ENCODE results near the gene SMAP1.

Gene SMAP1

DNA sequence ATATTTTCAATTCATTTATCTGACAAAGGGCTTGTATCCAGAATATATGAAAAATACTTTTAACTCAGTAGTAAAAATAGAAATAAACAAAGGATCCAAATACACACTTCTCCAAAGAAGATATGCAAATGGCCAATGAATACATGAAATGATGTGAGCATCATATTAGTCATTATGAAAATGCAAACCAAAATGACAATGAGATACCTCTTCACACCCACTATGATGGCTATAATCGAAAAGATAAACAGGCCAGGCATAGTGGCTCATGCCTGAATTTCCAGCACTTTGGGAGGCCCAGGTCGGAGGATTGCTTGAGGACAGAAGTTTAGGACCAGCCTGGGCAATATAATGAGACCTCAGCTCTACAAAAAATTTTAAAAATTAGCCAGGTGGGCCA, 33.8 kb upstream of the SMAP1 start:
- H3K4me3 ChIP-seq (ENCODE audit: low read length) = no peak overlapping the region
- TF ChIP-seq, protein P1, sequence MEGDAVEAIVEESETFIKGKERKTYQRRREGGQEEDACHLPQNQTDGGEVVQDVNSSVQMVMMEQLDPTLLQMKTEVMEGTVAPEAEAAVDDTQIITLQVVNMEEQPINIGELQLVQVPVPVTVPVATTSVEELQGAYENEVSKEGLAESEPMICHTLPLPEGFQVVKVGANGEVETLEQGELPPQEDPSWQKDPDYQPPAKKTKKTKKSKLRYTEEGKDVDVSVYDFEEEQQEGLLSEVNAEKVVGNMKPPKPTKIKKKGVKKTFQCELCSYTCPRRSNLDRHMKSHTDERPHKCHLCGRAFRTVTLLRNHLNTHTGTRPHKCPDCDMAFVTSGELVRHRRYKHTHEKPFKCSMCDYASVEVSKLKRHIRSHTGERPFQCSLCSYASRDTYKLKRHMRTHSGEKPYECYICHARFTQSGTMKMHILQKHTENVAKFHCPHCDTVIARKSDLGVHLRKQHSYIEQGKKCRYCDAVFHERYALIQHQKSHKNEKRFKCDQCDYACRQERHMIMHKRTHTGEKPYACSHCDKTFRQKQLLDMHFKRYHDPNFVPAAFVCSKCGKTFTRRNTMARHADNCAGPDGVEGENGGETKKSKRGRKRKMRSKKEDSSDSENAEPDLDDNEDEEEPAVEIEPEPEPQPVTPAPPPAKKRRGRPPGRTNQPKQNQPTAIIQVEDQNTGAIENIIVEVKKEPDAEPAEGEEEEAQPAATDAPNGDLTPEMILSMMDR (IDR thresholded peaks at IDR 0.05; ENCODE audit: insufficient read depth, low read depth, low read length, missing control alignments) = no peak
- no peak for DNase-seq (ENCODE audit: low read depth)

DNA sequence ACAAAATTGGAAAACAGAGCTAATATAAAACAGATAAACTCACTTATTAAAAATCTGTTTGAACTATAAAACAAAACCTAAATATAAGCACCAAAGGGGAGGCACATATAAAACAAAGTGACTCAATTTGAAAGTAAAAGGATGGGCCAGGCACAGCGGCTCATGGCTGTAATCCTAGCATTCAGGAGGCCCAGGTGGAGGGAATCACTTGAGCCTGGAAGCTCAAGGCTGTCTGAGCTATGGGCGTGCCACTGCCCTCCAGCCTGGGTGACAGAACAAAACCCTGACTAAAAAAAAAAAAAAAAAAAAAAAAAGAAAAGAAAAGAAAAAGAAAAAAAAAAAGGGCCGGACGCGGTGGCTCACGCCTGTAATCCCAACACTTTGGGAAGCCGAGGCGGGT, 31.1 kb upstream of the SMAP1 start:
- H3K4me3 ChIP-seq (ENCODE audit: low read length) = no peak overlapping the region
- DNase-seq (ENCODE audit: low read depth) = no peak
- TF ChIP-seq, protein P1 (IDR thresholded peaks at IDR 0.05; ENCODE audit: insufficient read depth, low read depth, low read length, missing control alignments) = no peak

DNA sequence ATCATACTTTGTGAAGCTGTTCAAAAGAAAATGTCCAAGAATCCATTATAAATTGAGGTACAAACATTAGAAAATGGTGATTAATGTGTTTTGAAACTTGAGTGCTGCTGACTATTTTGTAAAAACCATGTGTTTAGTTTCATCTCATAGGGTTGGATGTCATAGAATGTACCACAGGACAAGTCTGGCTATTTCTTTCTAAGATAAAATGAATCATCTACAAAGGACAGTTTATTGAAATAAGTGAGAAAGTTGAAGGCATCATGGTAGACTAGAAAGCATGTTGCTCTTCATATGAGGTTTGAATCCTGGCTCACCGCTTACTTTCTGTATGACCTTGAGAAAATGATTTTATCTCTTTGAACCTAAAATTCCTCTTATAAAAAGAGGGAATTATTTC, 29.2 kb upstream of the SMAP1 start:
- TF ChIP-seq, protein P1 (IDR thresholded peaks at IDR 0.05; ENCODE audit: insufficient read depth, low read depth, low read length, missing control alignments) = no peak
- DNase-seq (ENCODE audit: low read depth) = no peak
- no peak overlapping the region for H3K4me3 ChIP-seq (ENCODE audit: low read length)

DNA sequence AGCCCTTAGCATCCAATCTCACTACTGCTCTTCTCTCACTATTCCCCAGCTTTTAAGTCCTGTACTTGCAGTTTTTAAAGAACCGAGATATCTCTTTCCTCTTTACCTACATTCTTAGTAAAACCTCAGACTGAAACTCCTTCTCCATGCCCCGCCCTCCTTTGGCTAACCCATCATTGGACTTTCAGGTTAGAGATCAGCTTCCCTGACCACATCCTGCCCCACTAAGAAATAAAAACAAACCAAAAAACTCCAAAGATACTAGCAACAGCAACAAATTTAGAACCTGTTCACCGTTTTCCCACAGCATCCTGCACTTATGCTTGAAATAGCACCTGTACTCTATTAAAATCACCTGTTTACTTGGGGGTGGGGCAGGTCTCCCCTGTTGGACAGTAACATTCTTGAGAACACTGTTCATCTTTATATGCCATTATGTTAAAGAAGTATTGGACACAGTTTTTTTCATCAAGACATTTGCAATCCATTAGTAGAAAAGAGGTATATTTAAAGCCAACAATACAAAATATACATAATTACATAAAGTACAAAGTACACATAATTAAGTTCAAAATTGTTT, 16.3 kb upstream of the SMAP1 start:
- TF ChIP-seq, protein P1 (IDR thresholded peaks at IDR 0.05; ENCODE audit: insufficient read depth, low read depth, low read length, missing control alignments) = no peak
- H3K4me3 ChIP-seq (ENCODE audit: low read length) = no peak overlapping the region
- DNase-seq (ENCODE audit: low read depth) = no peak

DNA sequence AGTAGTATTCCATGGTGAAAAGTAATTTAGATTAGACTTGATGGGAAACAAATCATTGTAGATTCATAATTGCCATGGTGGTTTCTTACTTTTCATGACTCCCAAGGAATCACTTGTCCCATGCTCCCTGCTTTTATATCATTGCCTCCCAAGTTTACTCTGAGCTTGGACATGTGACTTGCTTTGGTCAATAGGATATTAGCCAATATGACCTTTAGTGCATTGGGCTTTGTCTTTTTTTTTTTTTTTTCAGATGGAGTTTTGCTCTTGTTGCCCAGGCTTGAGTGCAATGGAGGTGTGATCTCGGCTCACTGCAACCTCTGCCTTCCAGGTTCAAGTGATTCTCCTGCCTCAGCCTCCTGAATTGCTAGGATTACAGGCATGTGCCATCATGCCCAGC, 15.5 kb upstream of the SMAP1 start:
- no peak overlapping the region for H3K4me3 ChIP-seq (ENCODE audit: low read length)
- DNase-seq (ENCODE audit: low read depth) = no peak
- TF ChIP-seq, protein P1 (IDR thresholded peaks at IDR 0.05; ENCODE audit: insufficient read depth, low read depth, low read length, missing control alignments) = no peak

DNA sequence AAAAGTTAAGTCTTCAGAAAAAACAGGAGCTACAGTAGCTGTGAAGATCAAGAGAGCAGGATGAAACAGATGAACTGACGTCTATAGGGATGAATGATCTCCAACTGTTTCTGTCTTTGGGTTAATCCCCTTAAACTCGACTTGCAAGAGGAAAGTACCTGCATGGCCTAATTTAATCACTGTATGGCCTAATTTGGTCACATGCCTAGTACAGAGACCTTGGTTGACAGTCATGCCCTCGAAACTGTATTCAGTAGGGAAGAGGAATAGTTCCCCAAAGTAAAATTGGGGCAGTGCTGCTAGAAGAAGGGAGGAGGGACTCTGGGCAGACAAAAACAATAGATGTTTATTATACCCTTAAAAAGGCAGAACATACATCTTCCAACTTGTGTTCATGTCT, 10.0 kb upstream of the SMAP1 start:
- no peak overlapping the region for H3K4me3 ChIP-seq (ENCODE audit: low read length)
- TF ChIP-seq, protein P1 (IDR thresholded peaks at IDR 0.05; ENCODE audit: insufficient read depth, low read depth, low read length, missing control alignments) = no peak
- no peak for DNase-seq (ENCODE audit: low read depth)

DNA sequence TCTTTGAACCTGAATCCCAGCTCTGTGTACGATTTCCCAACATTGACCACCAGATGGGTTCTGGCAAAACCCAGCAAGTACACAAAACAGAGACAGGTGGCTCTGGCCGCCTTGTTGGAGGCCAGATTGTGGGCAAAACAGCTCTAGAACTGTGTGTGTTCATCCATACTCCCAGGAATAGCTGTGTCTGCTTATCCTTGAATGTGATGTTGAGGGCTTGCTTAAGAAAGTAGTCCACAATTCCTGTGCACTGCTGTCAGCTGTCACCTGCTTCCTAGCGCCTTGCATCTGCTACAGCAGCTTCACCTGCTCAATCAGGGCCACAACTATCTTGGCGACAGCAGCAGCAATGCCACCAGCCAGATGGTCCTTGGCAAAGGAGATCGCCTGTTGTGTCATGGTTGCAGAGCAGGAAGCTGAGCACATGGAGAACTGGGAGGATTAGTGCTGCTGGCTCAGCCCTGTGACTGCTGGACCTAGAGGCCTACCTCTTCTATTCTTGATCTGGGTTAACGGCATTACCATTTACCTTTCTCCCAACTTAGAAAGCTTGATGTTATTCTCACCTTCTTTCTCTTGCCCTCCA, 3.7 kb upstream of the SMAP1 start:
- TF ChIP-seq, protein P1 (IDR thresholded peaks at IDR 0.05; ENCODE audit: insufficient read depth, low read depth, low read length, missing control alignments) = no peak
- DNase-seq (ENCODE audit: low read depth) = no peak
- H3K4me3 ChIP-seq (ENCODE audit: low read length) = no peak overlapping the region

Measured in epithelial cell of esophagus (primary cell).